HG03457 (cell line): ENCODE data around the gene FLNA.

ENCODE experiments used
- ATAC-seq: cut with Tn5 transposase; IDR thresholded peaks from one replicate; pipeline ENCODE4 v1.9.1; 2021; ENCODE audit warnings: moderate number of reproducible peaks; ENCODE audit not compliant: unreplicated experiment

Gene FLNA

GRCh38 chrX:154378059-154378798, 3.8 kb upstream of the FLNA start:
- ATAC-seq: peak; percentile 58

DNA sequence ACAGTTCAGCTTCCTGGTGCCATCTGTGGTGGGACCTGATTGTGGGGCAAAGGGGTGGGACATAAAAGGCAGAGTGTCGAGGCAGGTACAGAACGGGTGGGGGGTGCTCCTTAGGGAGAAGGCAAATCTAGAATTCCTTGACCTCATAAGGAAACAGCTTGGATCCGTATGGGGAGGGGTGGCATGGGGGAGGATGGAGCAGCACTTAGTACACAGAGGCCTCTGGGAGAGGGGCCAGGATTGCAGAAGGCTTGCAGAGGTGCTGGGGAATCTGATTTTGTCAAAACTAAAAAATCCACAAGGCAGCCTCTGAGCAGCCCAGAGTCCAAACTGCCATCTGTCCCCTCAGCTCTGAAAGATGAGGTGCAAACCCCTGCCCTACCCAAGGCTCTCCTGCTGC, 2.3 kb upstream of the FLNA start:
- no peak for ATAC-seq

DNA sequence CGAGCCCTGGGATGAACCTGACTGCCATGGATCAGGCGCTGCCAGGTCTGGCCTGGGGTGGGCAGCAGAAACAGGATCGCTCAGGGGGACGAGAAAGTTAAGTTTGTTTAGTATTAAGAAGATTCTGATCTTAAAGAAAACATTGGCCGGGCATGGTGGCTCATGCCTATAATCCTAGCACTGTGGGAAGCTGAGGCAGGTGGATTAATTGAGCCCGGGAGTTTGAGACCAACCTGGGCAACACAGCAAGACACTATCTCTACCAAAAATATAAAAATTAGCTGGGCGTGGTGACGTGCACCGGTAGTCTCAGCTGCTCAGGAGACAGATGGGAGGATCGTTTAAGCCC, 696 bp upstream of the FLNA start:
- ATAC-seq: no peak

DNA sequence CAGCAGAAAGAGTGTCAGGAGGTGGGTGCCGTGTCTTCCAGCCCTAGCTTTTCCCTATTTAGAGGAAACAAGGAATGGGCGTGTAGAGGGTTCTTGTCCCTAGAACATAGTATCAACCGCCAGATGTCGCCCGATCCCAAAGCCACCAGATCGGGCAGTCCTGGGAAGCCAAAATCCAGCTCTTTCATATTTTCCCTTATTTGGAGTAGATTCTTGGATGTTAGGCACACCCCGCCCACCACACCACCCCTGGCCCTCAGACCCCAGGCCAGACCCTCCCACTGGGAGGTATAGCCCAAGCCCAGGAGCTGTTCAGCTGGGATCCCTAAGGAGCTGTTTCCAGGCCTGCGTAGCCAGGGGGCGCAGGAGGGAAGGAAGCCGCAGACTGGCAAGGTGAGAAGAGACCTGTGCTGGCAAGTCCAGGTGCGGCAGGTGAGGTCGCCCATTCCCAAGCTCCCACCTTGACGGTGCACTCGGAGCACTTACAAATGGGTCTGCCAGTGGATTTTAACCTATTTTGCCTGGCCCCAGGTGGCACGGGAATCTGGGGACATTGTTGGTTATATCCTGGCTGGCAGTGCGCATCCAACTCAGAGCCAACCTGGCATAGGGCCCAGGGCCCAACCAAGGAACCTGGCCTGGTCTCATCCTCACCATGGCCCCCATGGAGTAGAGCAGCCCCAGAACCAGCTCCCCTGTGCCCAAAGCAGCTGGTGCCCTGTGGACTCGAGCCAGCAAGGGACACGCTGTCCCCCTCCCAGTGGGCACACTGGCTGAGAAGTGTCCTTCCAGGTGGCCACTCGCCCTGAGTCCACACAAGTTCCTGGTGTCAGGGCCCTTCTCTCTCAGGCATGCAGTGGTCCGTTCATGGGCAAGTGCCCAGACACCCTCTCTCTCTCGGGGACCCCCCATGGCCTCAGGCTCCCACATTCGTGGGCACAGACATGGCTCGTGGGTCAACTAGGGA, 811 bp downstream of the FLNA start:
- ATAC-seq: no peak

DNA sequence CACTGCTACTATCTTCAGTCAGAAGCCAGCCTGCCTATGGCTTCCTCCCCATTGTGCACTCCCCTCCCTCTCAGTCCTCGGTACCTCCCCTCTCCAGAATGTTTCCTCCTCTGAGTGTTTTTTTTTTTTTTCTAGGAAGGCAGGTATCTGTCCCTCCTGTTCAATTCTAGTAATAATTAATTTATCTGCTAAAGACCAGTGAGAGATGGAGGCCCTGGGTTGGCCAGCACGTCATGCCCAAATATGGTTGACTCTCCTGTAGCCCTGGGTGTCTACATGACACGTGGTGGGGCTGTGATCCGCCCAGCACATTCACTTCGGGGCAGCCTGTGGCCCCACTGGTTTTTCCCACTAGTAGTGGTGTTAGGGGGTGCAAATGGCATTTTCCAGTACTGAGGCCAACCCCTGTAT, 1.8 kb downstream of the FLNA start:
- ATAC-seq: no peak

DNA sequence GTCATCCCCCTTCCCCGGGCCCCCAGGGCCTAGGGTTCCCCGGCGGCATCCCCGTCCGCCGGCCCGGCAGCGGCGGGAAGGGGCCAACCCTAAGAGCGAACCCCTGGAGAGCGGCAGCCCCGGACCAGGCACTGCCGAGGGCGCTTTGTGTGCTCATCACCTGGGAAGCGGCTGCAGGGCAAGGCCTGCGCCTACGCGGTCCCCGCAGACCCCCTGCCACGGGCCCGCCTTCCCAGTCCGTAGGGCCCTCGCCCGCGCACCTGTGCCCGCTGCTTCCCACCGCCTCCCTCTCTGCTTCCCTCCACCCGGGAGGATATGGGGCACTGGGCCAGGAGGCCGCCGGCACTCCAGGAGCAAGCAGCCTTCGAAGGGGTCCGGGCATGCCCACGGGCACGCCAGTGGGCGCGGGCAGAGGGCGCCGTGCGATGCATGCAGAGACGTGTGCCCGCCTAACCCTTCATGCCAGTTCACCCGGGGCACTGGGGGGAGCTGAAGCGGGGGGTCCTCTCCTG, 2.6 kb downstream of the FLNA start:
- ATAC-seq: no peak

DNA sequence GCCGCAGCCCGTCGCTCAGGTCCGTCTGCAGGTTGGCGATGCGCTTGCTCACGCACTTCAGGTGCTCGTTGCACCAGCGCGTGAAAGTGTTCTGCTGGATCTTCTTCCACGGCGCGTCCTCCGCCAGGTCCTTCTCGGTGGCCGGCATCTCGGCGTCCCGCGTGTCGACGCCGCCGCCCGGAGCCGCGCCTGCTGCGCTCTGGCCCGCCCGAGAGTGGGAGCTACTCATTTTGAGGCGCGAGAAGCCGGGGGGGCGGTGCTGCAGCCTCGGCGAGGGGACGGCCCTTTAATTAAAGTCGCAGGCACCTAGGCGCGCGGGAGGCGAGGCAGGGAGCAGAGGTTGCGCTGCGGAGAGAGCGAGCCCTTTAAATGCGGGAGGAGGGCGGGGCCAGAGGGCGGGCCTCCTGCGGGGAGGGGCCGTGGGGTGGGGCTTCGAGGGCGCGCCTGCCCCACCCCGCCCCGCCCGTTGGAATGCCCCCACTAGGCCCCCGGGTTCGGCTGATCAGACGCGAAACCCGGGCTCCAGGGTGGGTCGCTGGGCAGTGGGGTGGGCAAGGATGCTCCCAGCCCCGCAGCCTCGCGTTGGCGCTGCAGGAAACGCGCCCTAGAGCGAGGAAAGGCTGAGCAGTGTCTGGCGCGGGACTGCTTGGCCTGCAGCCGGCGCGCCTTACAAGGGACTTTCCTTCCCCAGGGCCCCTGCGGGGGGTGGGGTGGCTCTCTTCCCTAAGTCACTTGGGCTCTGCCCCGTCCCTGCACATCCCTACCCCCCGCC, 3.2 kb downstream of the FLNA start:
- peak; percentile 41 for ATAC-seq

- no peak for ATAC-seq
Observed at GRCh38 chrX:154370300-154371016, 4.0 kb downstream of the FLNA start.

DNA sequence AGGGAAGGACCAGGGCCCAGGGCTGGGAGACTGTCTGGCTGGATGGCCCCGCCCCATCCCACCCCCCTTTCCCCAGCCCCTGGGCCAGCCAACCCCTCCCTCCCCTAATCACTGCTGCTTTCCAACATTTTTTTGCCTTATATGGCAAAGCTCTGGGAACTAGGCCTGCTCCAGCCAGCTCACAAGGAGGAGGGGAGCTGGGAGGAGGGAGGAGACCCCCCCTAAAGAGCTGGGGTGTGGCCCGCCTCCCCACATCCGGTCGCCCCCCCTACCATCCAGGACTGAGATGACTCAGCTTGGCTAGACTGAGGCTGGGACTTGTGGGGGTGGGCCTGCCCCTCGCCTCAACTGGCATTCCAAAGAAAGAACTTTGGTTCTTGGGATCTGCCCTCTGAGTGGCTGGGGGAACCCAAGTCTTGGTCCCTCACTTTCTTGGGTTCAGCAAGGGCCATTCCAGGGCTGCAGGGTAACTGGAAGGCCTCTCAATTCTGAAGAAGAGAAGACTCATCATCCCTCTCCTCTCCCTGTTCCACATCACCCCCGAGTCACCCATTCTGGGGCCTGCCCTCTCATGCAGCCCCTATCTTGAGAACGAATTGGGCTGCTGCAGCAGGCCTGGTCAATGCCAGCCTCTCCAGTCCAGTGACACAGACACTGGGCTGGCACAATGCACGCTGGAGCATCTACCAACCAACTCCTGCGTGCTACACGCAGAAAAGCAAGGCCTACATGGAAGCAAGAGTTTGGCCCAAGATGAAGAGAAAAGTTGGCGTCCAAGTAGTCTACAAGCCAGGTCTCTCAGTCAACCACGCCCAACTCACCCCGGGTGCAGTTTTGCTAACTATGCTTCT, 4.8 kb downstream of the FLNA start:
- ATAC-seq: no peak

GRCh38 chrX:154368630-154369448, 5.6 kb downstream of the FLNA start:
- ATAC-seq: no peak

- ATAC-seq: no peak
Observed at GRCh38 chrX:154367474-154368308, 6.7 kb downstream of the FLNA start.

GRCh38 chrX:154366666-154367055, 7.8 kb downstream of the FLNA start:
- ATAC-seq: no peak

DNA sequence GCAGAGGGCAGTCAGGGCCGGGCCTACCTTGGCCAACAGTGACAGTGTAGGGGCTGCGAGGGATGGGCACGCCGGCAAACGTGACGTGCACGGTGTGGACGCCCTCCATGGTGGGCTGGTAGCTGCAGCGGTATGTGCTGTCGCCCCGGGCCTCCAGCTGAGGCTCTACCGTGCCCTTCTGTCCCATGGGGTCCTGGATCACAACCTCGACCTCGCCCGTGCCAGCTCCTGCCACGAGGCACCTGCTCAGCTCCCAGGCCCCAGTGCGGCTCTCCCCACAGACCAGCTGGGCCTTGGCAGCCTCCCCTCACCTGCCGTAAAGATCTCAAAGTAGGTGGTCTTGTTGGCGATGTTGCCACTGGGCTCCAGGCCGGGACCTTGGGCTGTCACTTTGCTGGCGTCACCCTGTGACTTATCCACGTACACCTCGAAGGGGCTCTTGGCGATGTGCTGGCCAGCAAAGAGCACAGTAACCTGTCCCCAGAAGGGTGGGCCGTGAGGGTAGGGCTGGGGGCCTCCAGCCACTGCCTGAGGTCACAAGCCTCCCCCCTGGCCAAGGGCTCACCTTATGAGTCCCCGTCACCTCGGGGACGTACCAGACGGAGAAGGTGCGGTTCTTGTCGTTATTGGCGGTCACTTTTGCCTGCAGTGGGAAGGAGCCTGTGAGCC, 8.3 kb downstream of the FLNA start:
- no peak for ATAC-seq

GRCh38 chrX:154365052-154365600, 9.3 kb downstream of the FLNA start:
- no peak for ATAC-seq

GRCh38 chrX:154363706-154364439, 10.6 kb downstream of the FLNA start:
- no peak for ATAC-seq

GRCh38 chrX:154362085-154362742, 12.2 kb downstream of the FLNA start:
- ATAC-seq: no peak
